GM19468 (cell line): Measurements from ENCODE around the gene MEIS1.

Source experiments
- ATAC-seq: cut with Tn5 transposase; IDR thresholded peaks from one replicate; pipeline ENCODE4 v1.9.1; 2021; ENCODE audit warnings: mild to moderate bottlenecking, moderate library complexity, moderate number of reproducible peaks; ENCODE audit not compliant: unreplicated experiment; ENCODE audit errors: extremely low read depth

MEIS1 gene

DNA sequence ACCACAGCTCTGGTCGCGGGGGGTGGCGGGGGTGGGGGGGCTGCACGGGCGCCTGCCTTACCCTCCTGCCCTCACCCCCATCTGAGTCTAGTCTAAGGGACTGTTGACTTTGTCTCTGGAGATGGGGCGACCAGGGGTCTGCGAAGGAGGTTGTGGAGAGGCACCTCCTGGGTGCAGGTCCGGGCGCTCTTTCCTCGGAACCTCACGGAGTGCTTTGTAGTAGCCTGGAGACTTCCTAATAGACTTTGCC lies 141.3 kb downstream of the MEIS1 start:
- ATAC-seq = no peak

DNA sequence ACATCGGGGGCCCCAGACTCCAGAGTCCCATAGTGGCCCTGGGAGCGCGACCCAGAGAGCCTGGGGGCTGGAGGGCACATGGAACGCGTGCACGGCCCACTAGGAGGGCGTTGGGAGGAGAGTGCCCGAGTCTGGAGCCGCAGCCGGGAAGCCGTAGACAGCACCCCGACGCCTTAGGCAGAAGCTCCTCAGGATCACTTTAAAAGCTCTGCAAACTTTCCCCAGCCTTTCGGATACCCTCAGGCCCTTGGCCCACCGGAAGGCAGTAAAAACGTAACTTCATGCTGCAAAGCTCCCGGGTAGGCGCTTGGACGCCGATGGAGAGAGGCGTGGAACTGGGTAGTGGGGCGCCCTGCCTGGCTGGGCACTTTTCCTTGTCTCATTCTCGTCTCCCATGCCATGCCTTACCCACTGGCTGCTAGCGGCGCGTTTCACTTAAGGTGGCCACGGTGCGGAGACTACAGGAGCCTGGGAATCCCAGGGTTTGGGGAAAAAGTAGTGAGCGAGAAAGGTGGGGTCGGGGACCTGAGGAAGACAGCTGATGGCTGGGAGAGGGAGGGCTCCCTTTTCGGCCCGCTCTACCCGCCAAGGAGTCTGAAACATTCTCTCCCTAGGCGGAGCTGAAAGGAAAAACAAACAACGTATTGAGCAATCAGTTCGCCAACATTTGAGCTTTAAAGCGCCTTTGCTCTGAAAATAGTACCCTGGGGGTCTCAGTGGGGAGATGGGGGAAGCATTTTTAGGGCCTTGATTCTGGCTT lies 141.8 kb downstream of the MEIS1 start:
- ATAC-seq = no peak

DNA sequence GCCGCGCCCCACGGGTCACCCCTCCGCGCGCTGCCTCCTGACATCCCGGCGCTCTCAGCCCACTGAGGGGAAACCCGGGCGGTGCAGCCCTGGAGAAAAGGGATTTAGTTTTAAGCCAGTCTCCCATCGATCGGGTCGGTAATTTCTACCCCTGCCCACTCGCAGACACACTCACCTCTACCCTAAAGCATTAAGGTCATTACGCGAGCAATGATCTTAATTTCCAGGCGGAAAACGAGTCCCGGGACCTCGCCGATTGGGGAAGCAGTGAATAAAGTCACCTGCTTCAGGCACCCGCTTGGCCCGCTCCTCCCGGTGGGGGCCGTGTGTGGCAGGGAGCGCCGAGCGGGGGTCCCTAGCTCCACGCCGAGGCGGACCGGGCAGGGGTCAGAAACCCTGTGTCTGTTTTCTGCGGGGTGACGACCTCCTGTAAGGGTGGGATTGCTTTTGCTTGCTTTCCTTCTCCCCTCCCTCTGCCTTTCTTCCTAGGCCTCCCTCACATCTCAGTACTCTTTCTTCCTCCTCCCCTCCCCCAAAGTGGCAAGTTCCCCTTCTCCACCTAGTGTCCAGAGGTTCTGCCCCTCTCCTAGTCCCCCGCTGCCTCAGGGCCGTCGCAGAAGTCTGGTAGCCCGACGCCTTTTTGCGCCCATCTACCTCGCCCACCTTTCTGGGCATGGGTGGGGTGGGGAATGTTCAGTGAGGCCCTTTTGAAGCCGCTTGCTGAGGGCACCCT lies 142.6 kb downstream of the MEIS1 start:
- ATAC-seq = no peak

DNA sequence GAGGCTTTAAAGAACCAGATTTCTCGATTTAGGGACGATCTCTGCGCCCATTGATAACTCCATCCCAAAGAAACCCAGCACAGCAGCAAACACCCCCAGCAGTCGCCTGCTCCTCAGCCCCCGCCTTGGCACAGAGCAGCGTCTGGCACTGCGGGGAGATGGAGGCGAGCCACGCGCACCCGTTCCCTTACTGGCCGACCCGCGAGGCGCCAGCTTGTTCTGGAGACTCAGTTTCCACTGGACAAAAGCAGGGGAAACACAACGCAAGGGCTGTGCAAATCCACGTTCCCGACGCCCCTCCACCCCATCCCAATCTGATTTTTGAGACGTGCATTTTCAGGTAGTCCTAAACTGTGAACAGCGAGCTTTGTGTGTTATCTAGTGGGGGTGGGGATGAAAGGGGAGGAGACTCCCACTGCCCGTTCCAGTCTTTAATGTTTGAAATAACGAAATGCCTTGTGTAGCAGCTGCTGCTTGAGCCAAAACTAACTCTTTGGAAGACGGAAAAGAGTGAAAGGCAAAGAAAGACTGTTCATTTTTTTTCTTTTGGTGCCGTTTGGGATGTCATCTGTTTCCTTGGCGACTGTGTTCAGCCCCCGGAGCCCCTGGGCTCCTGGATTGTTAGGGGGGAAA lies 143.2 kb downstream of the MEIS1 start:
- no peak for ATAC-seq

DNA sequence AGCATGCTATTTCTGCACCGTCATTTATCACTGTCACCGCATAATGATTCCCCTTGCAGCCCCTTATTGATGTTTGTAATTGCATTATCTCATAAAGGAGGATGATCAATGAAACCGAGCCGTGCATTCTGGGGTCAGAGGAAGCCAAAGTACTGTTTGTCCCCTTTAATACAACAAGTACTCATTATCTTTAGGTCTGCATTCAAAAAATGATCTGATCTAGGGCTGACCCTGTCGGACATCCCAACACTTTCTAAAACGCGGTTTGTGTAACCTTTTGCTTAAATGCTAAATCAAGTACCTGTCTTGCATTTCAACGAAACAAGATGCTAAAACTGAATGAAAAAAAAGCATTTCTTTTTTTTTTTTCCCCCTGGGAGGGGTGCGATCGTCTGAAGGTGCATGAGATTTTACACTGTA lies 143.8 kb downstream of the MEIS1 start:
- no peak for ATAC-seq

DNA sequence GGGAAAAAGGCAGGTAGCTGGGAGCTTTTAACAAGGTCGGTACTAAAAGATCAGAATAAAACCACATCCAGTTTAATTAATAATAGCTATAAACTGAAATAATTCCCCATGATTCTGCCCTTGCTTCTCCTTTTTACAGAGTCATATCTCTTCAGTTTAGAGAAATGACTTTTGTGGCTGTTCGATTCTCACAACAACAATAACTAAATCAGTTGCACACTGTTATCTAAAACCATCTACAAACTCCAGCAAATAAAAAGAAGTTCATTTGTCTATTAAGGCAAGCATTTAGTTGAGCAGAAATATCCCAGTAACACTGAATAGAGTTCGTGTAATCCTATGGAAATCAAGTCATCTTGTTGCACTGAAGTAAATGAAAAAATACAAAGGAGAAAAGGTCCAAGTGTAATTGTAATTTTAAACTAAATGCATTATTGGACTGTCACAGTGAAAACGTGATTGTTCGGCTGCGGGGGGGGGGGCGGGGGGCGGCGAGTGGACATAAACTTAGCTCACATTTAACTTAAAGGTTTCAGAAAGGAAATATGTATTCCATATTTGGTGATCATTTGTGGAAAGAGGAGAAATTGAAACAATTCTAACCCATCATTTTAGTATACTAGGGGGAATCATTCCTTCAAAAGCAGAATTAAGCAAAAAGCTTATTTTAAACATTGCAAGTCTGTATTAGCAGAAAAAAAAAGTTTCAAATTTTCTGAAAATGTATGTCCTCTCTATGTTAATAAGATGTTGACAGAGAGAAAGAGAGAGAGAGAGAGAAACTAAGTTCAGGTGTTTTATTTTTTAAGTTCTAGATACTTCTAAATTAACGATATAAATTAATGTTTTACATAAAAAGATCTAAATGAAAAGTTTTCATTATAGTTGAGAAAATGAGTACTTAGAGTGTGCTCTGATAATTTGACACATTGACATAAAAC lies 144.5 kb downstream of the MEIS1 start:
- ATAC-seq = no peak

DNA sequence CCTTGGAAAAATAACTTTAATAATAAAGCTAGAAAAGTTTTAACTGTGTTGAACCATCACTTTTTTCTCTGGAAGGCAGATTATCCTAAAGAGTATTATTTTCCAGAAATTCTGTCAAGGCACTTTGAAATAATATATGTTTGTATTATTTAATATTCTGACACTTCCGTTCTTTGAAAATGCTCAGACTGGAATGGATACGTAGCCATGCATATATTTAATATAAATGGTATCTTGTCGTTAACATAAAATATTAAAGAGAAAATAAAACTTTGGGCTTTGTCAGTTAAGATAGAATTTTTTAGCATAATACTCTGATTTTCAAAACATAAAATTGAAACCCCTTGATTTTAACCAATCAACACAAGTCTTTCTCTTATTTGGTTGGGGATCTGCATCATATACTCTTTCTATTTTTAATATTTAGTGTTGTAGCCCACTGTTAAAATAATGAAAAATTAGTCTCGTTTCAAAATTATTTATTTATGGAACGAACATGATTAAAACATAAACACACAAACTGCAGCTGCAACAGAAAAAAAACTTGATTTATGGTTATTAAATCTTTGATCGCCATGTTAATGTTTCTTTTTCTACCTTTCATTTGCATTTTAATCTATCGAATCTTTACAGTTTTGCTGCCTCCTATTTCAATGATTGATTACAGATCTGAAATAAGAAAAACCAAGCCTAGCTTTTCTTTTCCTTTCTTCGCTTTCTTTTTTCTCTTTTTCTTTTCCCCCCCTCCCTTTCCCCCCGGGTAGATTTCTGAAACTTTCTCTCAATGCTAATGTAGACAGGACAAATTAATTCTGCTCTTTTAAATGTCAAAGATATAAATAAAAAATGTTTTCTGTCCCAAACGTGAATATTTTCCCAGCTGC lies 145.5 kb downstream of the MEIS1 start:
- ATAC-seq = no peak

DNA sequence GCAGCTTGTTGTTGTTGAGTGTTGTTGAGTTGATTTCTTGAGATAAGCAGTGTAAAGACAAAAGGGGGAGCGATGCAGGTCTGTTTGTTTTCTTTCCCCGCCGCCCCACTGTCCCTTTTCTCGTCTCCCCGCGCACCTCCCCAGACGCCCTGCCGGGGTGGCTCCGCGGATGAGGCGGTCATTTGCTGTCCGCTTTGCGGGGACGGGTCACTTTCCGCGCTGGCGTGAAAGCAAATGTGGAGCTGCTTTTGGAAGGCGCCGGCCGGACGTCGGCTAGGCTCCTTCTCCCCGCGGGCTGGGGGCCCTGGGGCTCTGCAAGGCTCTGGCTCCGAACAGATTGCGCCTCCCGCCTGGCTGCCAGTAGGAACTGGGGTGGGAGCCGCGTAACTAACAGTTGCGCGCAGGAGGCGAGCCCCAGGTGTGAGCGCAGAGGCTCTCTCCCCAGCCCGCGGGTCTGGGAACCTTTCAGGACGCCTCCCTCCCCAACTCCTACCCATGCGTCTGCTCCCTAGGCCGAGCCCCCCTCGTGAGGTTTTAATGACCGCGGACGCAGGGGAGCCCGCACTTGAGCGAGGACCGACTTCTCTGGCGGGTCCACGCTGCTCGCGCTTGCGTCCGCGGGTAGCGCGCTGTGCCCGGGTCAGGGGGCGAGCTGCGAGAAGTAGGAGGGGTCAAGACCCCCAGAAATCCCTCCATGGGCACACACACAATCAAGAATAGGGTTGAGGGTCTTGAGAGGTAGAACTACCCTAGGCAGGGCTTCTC lies 146.6 kb downstream of the MEIS1 start:
- ATAC-seq = no peak

DNA sequence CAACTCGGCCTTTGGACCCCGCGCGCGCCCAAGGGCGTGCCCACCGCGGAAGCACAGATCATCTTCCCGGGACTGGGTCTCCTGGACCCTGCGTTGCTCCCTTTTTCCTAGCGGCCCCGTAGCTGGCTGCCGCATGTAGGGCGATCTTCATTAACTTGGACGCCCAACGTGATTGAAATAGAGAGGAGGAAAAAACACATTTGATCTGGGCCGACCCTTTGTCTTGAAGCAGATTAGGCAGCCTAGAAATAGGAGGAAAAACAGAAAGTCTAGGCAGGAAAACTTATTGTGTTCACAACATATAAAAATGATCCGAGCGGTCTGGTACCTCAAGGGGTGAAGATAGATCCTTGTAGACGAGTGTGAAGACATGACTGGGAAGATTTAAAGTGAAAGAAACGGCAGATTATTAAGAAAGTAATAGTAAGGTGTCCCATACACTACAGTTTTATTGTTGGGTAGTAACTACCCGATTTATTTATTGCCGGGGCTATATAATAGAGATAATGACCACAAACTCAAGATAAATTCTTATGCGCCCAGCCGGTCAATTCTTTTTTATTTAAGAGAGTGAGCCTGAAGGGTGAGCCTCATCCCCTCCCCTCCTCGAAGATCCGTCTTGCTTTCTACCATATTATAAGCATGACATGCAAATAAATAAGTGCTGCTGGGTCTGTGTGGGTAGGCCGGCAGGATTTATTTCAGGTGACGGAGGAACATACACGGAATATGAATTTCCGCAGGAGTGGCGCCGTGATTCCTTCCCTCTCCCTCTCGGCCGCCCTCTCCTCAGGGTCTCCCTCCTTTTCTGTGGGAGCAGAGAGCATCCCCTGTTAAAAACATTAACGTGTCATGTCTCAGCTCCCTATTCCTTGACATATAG lies 147.4 kb downstream of the MEIS1 start:
- ATAC-seq = no peak

DNA sequence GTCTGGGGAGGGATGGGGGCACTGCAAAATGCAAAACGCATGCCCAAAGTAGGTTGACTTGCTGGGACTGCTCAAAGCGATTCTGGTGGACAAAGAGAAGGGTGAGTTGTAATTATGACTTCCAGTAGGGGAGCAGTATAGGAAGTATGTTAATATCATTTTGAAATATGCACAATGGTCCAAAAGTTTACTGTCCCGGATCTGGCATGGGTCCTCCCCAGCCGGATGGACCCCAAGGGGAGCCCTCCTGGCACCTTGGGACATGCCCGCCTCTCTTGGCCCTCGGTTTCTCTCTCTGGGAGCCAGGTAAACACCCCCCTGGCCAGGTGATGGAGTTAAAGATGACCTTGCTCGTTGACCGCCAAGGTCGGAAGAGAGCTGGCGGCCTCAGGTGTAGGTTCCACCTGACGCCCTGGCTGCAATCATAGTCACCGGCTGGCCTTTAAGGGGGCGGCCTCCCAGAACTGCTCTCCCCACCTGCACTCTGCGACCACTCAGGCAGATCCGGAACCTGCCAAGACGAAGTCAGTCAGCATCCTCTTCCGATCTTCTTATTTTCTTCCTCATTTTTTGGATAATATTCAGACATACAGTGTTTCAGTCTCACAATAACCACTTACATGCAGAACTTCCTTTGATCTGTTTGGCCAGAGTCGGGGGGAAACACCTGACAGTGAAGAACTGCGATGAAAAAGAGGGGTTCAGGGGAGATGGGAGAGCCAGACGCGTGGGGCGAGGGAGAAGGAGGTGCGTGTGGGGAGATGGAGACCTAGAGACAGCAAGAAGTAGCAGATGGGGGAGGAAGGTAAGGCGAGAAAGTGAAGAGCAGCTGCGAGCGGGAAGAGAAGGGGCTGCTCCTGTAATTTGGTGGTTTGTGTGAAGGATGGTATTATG lies 148.3 kb downstream of the MEIS1 start:
- no peak for ATAC-seq

DNA sequence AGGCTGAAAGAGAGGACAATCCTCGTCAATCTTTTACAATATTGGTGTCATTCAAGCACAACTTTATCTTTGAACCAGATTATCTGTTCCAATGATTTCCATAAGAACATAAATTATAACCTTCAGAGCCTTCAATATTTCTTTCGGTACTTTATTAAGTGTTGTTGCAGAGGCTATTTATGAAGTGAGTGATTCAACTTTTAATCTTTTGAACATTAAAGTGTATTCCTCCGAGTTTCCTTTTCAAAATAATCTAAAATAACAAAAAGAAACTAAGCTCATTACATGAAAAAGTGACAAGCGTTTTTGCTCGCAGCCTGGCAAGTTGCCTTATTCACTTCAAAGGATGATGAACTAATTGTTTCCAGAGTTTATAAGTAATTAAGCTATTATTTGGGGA lies 149.0 kb downstream of the MEIS1 start:
- no peak for ATAC-seq

DNA sequence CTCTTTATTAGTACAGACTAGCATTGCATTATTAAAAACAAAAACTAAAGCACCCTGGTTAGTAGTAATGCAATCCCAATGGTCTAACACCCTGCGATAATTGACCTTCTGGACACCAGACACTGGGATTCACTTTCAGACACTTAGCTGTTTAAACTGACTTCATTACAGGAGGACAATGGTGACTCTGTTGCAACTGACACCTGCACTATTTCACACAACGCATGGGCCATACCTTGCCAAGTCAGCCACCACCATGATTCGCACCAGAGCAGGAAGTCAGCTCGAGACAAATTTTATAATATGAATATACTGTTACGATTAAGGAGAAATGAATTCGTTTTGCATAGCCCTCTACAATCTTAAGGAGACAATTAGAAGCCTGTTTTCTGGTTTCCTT lies 150.7 kb downstream of the MEIS1 start:
- no peak for ATAC-seq

DNA sequence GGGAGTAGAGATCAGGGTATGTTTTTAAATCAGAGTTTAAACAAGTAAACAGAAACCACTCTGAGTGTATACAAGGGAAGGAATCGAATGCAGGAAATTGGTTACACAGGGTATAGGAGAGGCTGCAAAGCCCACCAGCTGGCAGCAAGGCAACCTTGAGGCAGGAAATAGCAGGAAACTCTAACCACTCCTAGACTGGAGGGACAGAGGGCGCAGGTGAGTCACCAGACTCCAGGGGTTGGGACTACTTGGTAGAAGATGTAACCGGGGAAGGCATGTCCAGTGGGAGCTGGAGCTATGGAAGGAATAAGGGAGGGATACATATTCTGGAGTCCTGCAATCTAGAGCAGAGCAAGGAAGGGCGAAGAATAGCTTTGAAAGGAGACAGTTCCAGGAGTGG lies 152.3 kb downstream of the MEIS1 start:
- no peak for ATAC-seq

DNA sequence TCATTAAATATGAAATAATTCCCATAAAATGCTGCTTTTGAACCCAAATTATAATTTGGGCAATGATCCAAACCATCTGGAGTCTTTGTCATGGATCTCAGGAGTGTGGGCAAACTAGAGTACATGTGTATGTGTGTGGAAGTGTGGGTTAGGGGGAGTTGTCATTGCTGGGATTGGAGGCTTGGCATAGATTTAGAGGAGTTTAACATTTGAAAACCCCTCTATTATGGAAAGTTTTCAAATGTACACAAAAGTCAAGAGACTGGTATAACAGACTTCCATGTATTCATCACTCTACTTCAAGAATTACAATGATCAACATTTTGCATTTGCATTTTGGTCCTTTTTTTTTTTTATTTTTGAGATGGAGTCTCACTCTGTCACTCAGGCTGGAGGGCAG lies 159.1 kb downstream of the MEIS1 start:
- no peak for ATAC-seq

DNA sequence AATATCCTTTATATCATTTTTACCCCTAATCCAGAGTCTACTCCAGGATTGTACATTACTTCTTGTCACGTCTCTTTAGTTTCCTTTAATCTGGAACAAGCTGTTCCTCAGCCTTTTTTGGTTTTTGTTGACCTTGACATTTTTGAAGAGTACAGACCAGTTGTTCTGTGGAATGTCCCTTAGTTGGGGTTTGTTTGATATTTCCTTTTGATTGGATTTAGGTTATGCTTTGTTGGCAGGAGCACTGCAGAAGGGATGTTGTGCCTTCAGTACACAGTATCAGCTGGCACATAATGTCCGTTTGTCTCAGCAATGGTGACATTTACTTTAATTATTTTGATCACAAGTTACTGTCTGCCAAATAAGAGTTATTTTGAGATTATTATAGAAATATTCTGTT lies 160.6 kb downstream of the MEIS1 start:
- ATAC-seq = no peak

DNA sequence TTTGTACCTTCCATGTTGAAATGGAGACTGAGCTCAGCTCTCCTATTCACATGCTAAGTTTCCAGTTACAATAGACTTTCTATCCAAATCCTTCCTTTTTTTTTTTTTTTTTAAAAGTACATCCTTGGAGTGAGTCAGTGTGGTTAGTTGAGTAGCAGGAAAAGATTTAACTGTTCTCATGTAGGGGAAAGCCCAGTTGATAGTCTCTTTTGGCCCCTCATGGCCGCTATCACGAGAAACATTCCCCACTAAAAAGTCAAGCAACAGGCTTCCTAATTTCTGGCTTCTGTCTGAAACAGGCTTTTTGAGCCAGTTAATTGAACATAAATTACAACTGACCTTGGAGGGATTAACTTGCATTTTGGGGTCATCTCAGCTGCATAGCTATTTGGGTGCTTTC lies 161.3 kb downstream of the MEIS1 start:
- no peak for ATAC-seq

DNA sequence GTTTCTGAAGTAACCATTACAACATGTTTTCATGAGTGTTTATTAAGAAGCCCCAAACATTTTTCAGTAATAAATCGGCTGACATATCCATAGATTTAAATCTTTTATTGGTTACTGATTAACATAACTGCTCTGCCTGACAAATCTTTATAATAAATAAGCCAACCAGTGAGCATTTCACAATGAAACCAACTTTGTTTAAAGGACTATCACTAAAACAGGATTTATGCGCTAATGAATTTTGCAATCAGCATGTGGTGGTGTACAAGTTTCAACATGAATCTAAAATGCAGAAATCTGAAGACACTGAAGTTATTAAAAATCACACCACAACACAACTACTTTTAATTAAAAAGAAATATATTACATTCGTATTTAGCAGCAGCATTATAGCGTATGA lies 166.7 kb downstream of the MEIS1 start:
- ATAC-seq = no peak
